ENCODE results near the gene OSCP1. TPM values are rescaled to one million over a fixed set of nuclear protein-coding genes. Genes with fewer than 3 reads are reported as not detected.

OSCP1 gene
- total RNA-seq, 4 donors from 2014 or later = 8.2 to 10.8 (median 9.6) TPM

DNA sequence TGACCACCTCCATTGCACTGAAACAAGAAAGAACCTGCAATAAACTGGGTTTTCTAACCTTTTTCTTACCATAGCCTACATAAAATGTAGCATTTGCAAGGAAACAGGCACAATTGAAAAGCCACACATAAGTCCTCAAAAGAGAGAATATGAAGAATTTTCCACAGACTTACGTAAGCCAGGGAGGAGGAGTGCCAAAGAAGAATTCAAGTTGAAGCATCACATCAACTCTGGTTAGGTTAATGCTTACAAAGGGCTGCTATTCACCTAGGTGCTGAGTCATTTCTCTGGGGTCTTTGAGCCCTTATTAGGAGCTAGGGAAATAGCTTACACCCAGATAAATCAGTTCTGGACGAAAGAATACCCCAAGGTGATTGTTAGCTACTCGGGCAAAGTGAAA, 9.6 kb downstream of the OSCP1 start:
- Histone ChIP-seq H3K27me3 (no peaks in the 10 kb centered on the region), H3K4me3 (no peak overlapping the region), H3K27ac (replicated peaks in 1 of 4) (no peak overlapping the region), H3K4me1 (no peaks in the 10 kb centered on the region), H3K9me3 (no peaks in the 10 kb centered on the region), H3K36me3 (peaks cover 0 to 48% (median 16%) of the 10 kb centered on the region in 4 donors)
- DNase-seq (ENCODE audit: extremely low spot score) = no peak
- WGBS = 92% methylated on average over 3 of the region's 3 CpGs
- intact Hi-C loops (cut with DNase I) = no loop called here
- TF ChIP-seq, protein P1, sequence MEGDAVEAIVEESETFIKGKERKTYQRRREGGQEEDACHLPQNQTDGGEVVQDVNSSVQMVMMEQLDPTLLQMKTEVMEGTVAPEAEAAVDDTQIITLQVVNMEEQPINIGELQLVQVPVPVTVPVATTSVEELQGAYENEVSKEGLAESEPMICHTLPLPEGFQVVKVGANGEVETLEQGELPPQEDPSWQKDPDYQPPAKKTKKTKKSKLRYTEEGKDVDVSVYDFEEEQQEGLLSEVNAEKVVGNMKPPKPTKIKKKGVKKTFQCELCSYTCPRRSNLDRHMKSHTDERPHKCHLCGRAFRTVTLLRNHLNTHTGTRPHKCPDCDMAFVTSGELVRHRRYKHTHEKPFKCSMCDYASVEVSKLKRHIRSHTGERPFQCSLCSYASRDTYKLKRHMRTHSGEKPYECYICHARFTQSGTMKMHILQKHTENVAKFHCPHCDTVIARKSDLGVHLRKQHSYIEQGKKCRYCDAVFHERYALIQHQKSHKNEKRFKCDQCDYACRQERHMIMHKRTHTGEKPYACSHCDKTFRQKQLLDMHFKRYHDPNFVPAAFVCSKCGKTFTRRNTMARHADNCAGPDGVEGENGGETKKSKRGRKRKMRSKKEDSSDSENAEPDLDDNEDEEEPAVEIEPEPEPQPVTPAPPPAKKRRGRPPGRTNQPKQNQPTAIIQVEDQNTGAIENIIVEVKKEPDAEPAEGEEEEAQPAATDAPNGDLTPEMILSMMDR (IDR thresholded peaks at IDR 0.05) = no peak
- TF ChIP-seq POLR2A (IDR thresholded peaks at IDR 0.05; ENCODE audit: low read depth) = no peak
- no peak for TF ChIP-seq POLR2AphosphoS5 (IDR thresholded peaks at IDR 0.05)
- TF ChIP-seq EP300 (IDR thresholded peaks at IDR 0.05) = no peak

DNA sequence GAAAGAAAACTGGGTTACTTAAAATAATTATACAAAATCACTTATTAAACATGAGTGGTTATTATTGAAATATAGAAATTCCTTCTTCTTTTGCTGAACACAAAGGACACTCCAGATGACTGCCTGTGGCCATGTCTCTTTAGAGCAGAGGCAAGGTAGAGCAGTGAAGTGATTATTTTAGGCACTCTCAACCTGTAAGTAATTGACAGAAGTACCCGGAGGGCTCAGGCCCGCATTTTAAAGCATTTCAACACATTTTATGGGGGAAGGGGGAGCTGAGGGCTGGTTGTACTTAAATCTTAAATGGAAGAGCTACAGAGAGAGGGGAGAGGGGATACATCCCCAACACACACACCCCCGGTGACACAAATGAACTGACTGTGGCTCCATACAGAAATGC, 10.2 kb downstream of the OSCP1 start:
- TF ChIP-seq EP300 (IDR thresholded peaks at IDR 0.05) = no peak
- TF ChIP-seq, protein P1 (IDR thresholded peaks at IDR 0.05) = no peak
- TF ChIP-seq POLR2A (IDR thresholded peaks at IDR 0.05; ENCODE audit: low read depth) = no peak
- TF ChIP-seq POLR2AphosphoS5 (IDR thresholded peaks at IDR 0.05) = no peak
- 68% methylated on average over 3 of the region's 3 CpGs for WGBS
- no peaks in the 10 kb centered on the region for H3K27me3 ChIP-seq
- peaks cover 0 to 52% (median 16%) of the 10 kb centered on the region in 4 donors for H3K36me3 ChIP-seq
- intact Hi-C loops (cut with DNase I) = no loop called here
- H3K27ac ChIP-seq (replicated peaks in 1 of 4) = no peak overlapping the region
- no peaks in the 10 kb centered on the region for H3K4me1 ChIP-seq
- H3K4me3 ChIP-seq = no peak overlapping the region
- no peak for DNase-seq (ENCODE audit: extremely low spot score)
- H3K9me3 ChIP-seq = no peaks in the 10 kb centered on the region

DNA sequence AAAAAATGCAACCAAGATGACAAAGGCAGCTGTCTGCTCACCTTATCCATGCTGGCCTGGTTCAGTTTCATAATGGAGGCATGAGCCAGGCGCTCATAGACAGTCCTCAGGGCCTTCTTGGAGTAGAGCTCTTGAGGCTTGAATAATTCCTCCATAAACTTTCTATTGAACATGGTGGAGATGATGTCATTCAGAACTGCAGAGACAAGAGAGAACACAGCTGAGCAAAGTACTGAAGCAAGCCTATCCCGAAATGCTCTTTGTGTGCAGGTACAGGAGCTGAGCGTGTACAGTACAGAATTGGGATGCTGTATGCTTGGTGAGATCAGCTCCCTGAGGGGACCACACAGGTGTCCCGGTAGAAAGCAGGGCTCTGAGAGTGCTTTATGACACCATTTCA, 11.5 kb downstream of the OSCP1 start:
- no peak for DNase-seq (ENCODE audit: extremely low spot score)
- Histone ChIP-seq H3K4me3 (no peak overlapping the region), H3K27ac (replicated peaks in 1 of 4) (no peak overlapping the region), H3K4me1 (no peaks in the 10 kb centered on the region), H3K36me3 (peaks cover 0 to 52% (median 16%) of the 10 kb centered on the region in 4 donors), H3K27me3 (no peaks in the 10 kb centered on the region), H3K9me3 (no peaks in the 10 kb centered on the region)
- 95% methylated on average over 4 of the region's 4 CpGs for WGBS
- TF ChIP-seq POLR2AphosphoS5 (IDR thresholded peaks at IDR 0.05) (no peak), POLR2A (IDR thresholded peaks at IDR 0.05; ENCODE audit: low read depth) (no peak)
- TF ChIP-seq, protein P1 (IDR thresholded peaks at IDR 0.05) = no peak
- intact Hi-C loops (cut with DNase I) = no loop called here

DNA sequence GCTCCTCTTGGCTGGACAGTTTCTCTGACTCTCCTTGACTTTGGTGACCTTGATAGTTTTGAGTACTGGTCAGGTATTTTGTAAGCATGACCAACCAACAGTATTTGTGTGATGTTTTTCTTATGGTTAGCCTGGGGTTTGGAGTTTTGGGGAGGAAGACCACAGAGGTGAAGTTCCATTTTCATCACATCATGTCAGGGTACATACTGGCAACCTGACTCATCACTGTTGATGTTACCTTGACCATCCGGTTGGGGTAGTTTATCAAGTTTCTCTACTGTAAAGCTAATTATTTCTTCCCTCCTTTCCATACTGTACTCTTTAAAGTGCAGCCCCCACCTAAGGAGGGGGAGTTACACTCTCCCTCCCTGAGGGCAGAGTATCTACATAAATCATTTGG, 13.4 kb downstream of the OSCP1 start:
- TF ChIP-seq, protein P1 (IDR thresholded peaks at IDR 0.05) = no peak
- TF ChIP-seq POLR2A (IDR thresholded peaks at IDR 0.05; ENCODE audit: low read depth) (no peak), POLR2AphosphoS5 (IDR thresholded peaks at IDR 0.05) (no peak), EP300 (IDR thresholded peaks at IDR 0.05) (no peak)
- intact Hi-C loops (cut with DNase I) = no loop called here
- 92% methylated on average over 1 of the region's 1 CpG for WGBS
- H3K4me3 ChIP-seq = no peak overlapping the region
- H3K27ac ChIP-seq (replicated peaks in 1 of 4) = no peak overlapping the region
- H3K27me3 ChIP-seq = no peaks in the 10 kb centered on the region
- no peaks in the 10 kb centered on the region for H3K9me3 ChIP-seq
- peaks cover 3 to 60% (median 23%) of the 10 kb centered on the region in 4 donors for H3K36me3 ChIP-seq
- H3K4me1 ChIP-seq = no peaks in the 10 kb centered on the region
- no peak for DNase-seq (ENCODE audit: extremely low spot score)

DNA sequence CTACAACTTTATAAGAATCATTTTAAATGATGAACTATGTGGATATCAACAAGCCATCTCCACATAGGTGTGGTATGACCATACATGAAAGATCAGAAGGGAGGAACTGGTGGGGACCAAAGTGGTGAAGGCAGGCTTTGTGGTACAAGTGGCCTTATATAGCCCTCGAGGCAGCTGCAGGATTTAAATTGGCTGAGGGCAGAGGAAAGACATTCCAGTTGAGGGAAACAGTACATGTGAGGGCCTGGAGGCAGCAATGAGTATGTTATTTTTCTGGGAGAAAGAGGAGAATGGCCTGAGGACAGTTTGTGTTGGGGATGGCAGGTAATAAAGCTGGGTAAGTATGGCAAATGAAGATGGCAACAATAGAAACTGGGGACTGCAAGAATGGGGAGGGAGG, 17.1 kb downstream of the OSCP1 start:
- no peak for TF ChIP-seq POLR2A (IDR thresholded peaks at IDR 0.05; ENCODE audit: low read depth)
- TF ChIP-seq EP300 (IDR thresholded peaks at IDR 0.05) = no peak
- TF ChIP-seq, protein P1 (IDR thresholded peaks at IDR 0.05) = no peak
- no peak for TF ChIP-seq POLR2AphosphoS5 (IDR thresholded peaks at IDR 0.05)
- intact Hi-C loops (cut with DNase I) = no loop called here
- H3K4me3 ChIP-seq = no peak overlapping the region
- WGBS = 50% methylated on average over 1 of the region's 1 CpG
- H3K4me1 ChIP-seq = no peaks in the 10 kb centered on the region
- no peak overlapping the region for H3K27ac ChIP-seq (replicated peaks in 1 of 4)
- no peaks in the 10 kb centered on the region for H3K27me3 ChIP-seq
- peaks cover 13 to 72% (median 40%) of the 10 kb centered on the region in 4 donors for H3K36me3 ChIP-seq
- DNase-seq (ENCODE audit: extremely low spot score) = no peak
- no peaks in the 10 kb centered on the region for H3K9me3 ChIP-seq

Measured in esophagus muscularis mucosa (tissue), 4 donors.